Embryonic facial prominence (tissue), 1 donor: Measurements from ENCODE around the gene NKX6-1.

Experiments used
- DNase-seq: peaks from one replicate; pipeline ENCODE4 v3.0.0-alpha.2; 2016; ENCODE audit errors: extremely low spot score

The NKX6-1 gene

GRCh38 chr4:84498203-84498934, 723 bp downstream of the NKX6-1 start:
- DNase-seq = no peak

- no peak for DNase-seq
Measured at GRCh38 chr4:84497504-84498202, 1.4 kb downstream of the NKX6-1 start.

- no peak for DNase-seq
Measured at GRCh38 chr4:84496706-84497503, 2.2 kb downstream of the NKX6-1 start.

GRCh38 chr4:84496331-84496705, 2.8 kb downstream of the NKX6-1 start:
- DNase-seq = no peak

GRCh38 chr4:84495794-84496261, 3.3 kb downstream of the NKX6-1 start:
- no peak for DNase-seq

GRCh38 chr4:84495118-84495793, 3.8 kb downstream of the NKX6-1 start:
- DNase-seq = no peak

- no peak for DNase-seq
Measured at GRCh38 chr4:84494531-84494930, 4.6 kb downstream of the NKX6-1 start.

- DNase-seq = no peak
Measured at GRCh38 chr4:84494076-84494475, 5.0 kb downstream of the NKX6-1 start.

- no peak for DNase-seq
Measured at GRCh38 chr4:84493092-84493850, 5.8 kb downstream of the NKX6-1 start.

GRCh38 chr4:84492737-84493091, 6.4 kb downstream of the NKX6-1 start:
- DNase-seq = no peak

GRCh38 chr4:84492290-84492689, 6.8 kb downstream of the NKX6-1 start:
- no peak for DNase-seq

- DNase-seq = no peak
Measured at GRCh38 chr4:84491481-84491880, 7.6 kb downstream of the NKX6-1 start.

- no peak for DNase-seq
Measured at GRCh38 chr4:84490663-84491062, 8.4 kb downstream of the NKX6-1 start.

- no peak for DNase-seq
Measured at GRCh38 chr4:84484236-84484635, 14.9 kb downstream of the NKX6-1 start.

GRCh38 chr4:84483688-84484087, 15.4 kb downstream of the NKX6-1 start:
- DNase-seq = no peak

- DNase-seq = no peak
Measured at GRCh38 chr4:84482564-84483563, 16.2 kb downstream of the NKX6-1 start.

- no peak for DNase-seq
Measured at GRCh38 chr4:84481860-84482245, 17.2 kb downstream of the NKX6-1 start.

- no peak for DNase-seq
Measured at GRCh38 chr4:84481077-84481859, 17.8 kb downstream of the NKX6-1 start.

GRCh38 chr4:84480082-84480481, 19.0 kb downstream of the NKX6-1 start:
- no peak for DNase-seq
